IPS-NIHi11 (cell line): ENCODE measurements around the gene ADSS1.
"Not testable (repeated sequence)": the region's sequence is repeated elsewhere in the genome, so short reads cannot be mapped to it uniquely, and the experiment has no call there.

Experiments used
- DNase-seq: peaks from one replicate; pipeline ENCODE4 v3.0.0; 2012; ENCODE audit warnings: mixed read lengths, low spot score

Gene ADSS1

GRCh38 chr14:104717646-104718045, 6.4 kb upstream of the ADSS1 start:
- no peak for DNase-seq

- DNase-seq, result no peak
These were observed 5.9 kb upstream of the ADSS1 start for GRCh38 chr14:104718147-104718546.

- no peak for DNase-seq
These were observed 5.2 kb upstream of the ADSS1 start for GRCh38 chr14:104718871-104719270.

GRCh38 chr14:104719343-104719742, 4.7 kb upstream of the ADSS1 start:
- DNase-seq, result no peak

- DNase-seq, result no peak
These were observed 2.3 kb upstream of the ADSS1 start for GRCh38 chr14:104721505-104722431.

- DNase-seq, result no peak
These were observed 935 bp upstream of the ADSS1 start for GRCh38 chr14:104722938-104723650.

GRCh38 chr14:104724407-104724980, 465 bp downstream of the ADSS1 start:
- peak; percentile 69 for DNase-seq

- peak; percentile 71 for DNase-seq
These were observed 1.1 kb downstream of the ADSS1 start for GRCh38 chr14:104724981-104725771.

- DNase-seq, result no peak
These were observed 1.9 kb downstream of the ADSS1 start for GRCh38 chr14:104725772-104726548.

- no peak for DNase-seq
These were observed 2.8 kb downstream of the ADSS1 start for GRCh38 chr14:104726600-104727451.

GRCh38 chr14:104728631-104729030, 4.6 kb downstream of the ADSS1 start:
- no peak for DNase-seq

GRCh38 chr14:104729176-104729834, 5.3 kb downstream of the ADSS1 start:
- DNase-seq, result not testable (repeated sequence)

- no peak for DNase-seq
These were observed 5.8 kb downstream of the ADSS1 start for GRCh38 chr14:104729835-104730181.

GRCh38 chr14:104730487-104730886, 6.5 kb downstream of the ADSS1 start:
- no peak for DNase-seq

- DNase-seq, result peak; percentile 81
These were observed 7.6 kb downstream of the ADSS1 start for GRCh38 chr14:104731320-104732294.

GRCh38 chr14:104732355-104732804, 8.4 kb downstream of the ADSS1 start:
- DNase-seq, result no peak

- DNase-seq, result no peak
These were observed 9.1 kb downstream of the ADSS1 start for GRCh38 chr14:104732931-104733681.
